ENCODE results near the gene BSPRY.

Gene BSPRY

DNA sequence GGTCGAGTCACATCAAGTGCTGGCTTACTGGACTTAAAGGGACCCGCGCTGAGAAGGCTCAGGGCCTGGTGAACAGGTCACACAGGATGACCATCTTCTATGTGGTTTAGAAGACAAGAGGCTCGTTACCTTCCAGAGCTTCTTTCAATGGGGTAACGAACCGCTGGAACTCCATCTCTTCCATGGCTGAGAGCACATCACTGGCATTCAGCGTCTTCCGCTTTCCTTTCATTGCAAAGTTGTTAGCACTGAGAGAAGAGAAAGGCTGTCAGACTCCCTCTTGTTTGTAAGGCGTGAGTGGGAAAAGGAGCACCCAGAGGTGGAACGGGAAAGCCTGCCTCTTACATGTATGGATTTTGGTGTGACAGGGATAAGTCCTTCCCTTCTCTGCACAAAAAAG is 60.1 kb downstream of the BSPRY start:
- CTCF ChIA-PET: interaction anchor here (0.7 to 2.1 kb wide), 12 partner anchors 8 to 287 kb away, joined by 3 to 14 read pairs (median 3); partner anchors contain the start of genes ALAD and WDR31
- POLR2A ChIA-PET: interaction anchor here (0.7 to 4.0 kb wide), 19 partner anchors 8 to 213 kb away, joined by 3 to 44 read pairs (median 5); partner anchors contain the start of genes ALAD, CDC26, FKBP15 and HDHD3
- Histone ChIP-seq H3K27ac (ENCODE audit: extremely low read depth, low read depth, low read length) (peak overlapping the region; percentile 67), H3K9me3 (ENCODE audit: control insufficient read depth, insufficient read depth, low read depth, low read length) (no peaks in the 10 kb centered on the region), H3K36me3 (ENCODE audit: control insufficient read depth in 2 of 2, insufficient read depth in 1 of 2, low read length in 2 of 2) (peaks cover 13 to 28% of the 10 kb centered on the region in 2 experiments), H3K4me1 (ENCODE audit: control insufficient read depth, insufficient read depth, low read length) (peaks cover 6% of the 10 kb centered on the region; the same call in 1 of the 2 replicates), H3K4me3 (ENCODE audit: low read depth, low read length) (peak overlapping the region; percentile 62)
- TF ChIP-seq ZBTB1 (tag by site-specific recombination; IDR thresholded peaks at IDR 0.05) (no peak), YY2 (tag by site-specific recombination; IDR thresholded peaks at IDR 0.05) (no peak), ZNF391 (tag by site-specific recombination; IDR thresholded peaks at IDR 0.05; ENCODE audit: borderline replicate concordance, low read depth) (no peak)
- TF ChIP-seq, protein P1, sequence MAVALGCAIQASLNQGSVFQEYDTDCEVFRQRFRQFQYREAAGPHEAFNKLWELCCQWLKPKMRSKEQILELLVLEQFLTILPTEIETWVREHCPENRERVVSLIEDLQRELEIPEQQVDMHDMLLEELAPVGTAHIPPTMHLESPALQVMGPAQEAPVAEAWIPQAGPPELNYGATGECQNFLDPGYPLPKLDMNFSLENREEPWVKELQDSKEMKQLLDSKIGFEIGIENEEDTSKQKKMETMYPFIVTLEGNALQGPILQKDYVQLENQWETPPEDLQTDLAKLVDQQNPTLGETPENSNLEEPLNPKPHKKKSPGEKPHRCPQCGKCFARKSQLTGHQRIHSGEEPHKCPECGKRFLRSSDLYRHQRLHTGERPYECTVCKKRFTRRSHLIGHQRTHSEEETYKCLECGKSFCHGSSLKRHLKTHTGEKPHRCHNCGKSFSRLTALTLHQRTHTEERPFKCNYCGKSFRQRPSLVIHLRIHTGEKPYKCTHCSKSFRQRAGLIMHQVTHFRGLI (tag by site-specific recombination; IDR thresholded peaks at IDR 0.05): no peak
- TF ChIP-seq, protein P2, sequence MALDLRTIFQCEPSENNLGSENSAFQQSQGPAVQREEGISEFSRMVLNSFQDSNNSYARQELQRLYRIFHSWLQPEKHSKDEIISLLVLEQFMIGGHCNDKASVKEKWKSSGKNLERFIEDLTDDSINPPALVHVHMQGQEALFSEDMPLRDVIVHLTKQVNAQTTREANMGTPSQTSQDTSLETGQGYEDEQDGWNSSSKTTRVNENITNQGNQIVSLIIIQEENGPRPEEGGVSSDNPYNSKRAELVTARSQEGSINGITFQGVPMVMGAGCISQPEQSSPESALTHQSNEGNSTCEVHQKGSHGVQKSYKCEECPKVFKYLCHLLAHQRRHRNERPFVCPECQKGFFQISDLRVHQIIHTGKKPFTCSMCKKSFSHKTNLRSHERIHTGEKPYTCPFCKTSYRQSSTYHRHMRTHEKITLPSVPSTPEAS (tag by site-specific recombination; IDR thresholded peaks at IDR 0.05): no peak
- TF ChIP-seq, protein P3, sequence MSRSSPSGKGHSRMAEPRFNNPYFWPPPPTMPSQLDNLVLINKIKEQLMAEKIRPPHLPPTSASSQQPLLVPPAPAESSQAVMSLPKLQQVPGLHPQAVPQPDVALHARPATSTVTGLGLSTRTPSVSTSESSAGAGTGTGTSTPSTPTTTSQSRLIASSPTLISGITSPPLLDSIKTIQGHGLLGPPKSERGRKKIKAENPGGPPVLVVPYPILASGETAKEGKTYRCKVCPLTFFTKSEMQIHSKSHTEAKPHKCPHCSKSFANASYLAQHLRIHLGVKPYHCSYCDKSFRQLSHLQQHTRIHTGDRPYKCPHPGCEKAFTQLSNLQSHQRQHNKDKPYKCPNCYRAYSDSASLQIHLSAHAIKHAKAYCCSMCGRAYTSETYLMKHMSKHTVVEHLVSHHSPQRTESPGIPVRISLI (tag by site-specific recombination; IDR thresholded peaks at IDR 0.05): no peak

DNA sequence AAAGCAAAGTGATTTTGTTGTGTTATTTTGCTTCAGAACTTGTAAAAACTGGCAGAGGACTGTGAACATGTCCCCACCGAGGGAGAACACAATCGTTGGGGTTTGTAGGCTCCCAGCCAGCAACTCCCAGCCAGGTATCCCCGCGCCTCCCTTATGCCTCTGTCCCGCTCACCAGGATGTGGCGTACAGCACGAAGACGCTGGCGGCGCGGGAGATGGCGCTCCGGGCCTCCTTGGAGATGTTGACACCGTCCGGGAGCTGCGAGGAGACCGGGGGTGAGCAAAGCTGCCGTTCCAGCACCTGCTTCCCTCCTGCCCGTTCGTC is 60.5 kb downstream of the BSPRY start:
- CTCF ChIA-PET: interaction anchor here (0.6 to 2.1 kb wide), 12 partner anchors 8 to 251 kb away, joined by 3 to 14 read pairs (median 3); partner anchors contain the start of genes ALAD and WDR31
- H3K4me3 ChIP-seq (ENCODE audit: low read depth, low read length): peak overlapping the region; percentile 62
- TF ChIP-seq ZNF677 (tag by site-specific recombination; IDR thresholded peaks at IDR 0.05) (no peak), ZNF214 (tag by site-specific recombination; IDR thresholded peaks at IDR 0.05; ENCODE audit: borderline replicate concordance) (no peak), GLI4 (tag by site-specific recombination; IDR thresholded peaks at IDR 0.05) (no peak)
- TF ChIP-seq, protein P4, sequence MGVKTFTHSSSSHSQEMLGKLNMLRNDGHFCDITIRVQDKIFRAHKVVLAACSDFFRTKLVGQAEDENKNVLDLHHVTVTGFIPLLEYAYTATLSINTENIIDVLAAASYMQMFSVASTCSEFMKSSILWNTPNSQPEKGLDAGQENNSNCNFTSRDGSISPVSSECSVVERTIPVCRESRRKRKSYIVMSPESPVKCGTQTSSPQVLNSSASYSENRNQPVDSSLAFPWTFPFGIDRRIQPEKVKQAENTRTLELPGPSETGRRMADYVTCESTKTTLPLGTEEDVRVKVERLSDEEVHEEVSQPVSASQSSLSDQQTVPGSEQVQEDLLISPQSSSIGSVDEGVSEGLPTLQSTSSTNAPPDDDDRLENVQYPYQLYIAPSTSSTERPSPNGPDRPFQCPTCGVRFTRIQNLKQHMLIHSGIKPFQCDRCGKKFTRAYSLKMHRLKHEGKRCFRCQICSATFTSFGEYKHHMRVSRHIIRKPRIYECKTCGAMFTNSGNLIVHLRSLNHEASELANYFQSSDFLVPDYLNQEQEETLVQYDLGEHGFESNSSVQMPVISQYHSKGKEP (tag by site-specific recombination; IDR thresholded peaks at IDR 0.05): no peak
- TF ChIP-seq, protein P5, sequence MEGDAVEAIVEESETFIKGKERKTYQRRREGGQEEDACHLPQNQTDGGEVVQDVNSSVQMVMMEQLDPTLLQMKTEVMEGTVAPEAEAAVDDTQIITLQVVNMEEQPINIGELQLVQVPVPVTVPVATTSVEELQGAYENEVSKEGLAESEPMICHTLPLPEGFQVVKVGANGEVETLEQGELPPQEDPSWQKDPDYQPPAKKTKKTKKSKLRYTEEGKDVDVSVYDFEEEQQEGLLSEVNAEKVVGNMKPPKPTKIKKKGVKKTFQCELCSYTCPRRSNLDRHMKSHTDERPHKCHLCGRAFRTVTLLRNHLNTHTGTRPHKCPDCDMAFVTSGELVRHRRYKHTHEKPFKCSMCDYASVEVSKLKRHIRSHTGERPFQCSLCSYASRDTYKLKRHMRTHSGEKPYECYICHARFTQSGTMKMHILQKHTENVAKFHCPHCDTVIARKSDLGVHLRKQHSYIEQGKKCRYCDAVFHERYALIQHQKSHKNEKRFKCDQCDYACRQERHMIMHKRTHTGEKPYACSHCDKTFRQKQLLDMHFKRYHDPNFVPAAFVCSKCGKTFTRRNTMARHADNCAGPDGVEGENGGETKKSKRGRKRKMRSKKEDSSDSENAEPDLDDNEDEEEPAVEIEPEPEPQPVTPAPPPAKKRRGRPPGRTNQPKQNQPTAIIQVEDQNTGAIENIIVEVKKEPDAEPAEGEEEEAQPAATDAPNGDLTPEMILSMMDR (tag by site-specific recombination; IDR thresholded peaks at IDR 0.05): peak; percentile 32; the same call in 1 of the 2 replicates
- TF ChIP-seq, protein P6, sequence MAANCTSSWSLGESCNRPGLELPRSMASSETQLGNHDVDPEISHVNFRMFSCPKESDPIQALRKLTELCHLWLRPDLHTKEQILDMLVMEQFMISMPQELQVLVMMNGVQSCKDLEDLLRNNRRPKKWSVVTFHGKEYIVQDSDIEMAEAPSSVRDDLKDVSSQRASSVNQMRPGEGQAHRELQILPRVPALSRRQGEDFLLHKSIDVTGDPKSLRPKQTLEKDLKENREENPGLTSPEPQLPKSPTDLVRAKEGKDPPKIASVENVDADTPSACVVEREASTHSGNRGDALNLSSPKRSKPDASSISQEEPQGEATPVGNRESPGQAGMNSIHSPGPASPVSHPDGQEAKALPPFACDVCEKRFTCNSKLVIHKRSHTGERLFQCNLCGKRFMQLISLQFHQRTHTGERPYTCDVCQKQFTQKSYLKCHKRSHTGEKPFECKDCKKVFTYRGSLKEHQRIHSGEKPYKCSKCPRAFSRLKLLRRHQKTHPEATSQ (tag by site-specific recombination; IDR thresholded peaks at IDR 0.05): no peak
- POLR2A ChIA-PET: interaction anchor here (0.7 to 4.0 kb wide), 25 partner anchors 8 to 213 kb away, joined by 3 to 44 read pairs (median 4); partner anchors contain the start of genes ALAD, CDC26, FKBP15 and HDHD3
- H3K36me3 ChIP-seq (ENCODE audit: control insufficient read depth in 2 of 2, insufficient read depth in 1 of 2, low read length in 2 of 2): peaks cover 13 to 28% of the 10 kb centered on the region in 2 experiments
- H3K27ac ChIP-seq (ENCODE audit: extremely low read depth, low read depth, low read length): peak overlapping the region; percentile 67
- H3K9me3 ChIP-seq (ENCODE audit: control insufficient read depth, insufficient read depth, low read depth, low read length): no peaks in the 10 kb centered on the region
- H3K4me1 ChIP-seq (ENCODE audit: control insufficient read depth, insufficient read depth, low read length): peaks cover 6% of the 10 kb centered on the region; the same call in 1 of the 2 replicates
